DMS153 treated with DMSO at 0.1 percent for 48 hours (cell line): ENCODE data around the gene IGF2R.
"Not testable (repeated sequence)": the region's sequence is repeated elsewhere in the genome, so short reads cannot be mapped to it uniquely, and the experiment has no call there.

ENCODE experiments used
- DNase-seq: peaks from one replicate; lab custom pipeline; 2025; ENCODE audit not compliant: unreplicated experiment; lab: John Stamatoyannopoulos, UW

Gene IGF2R, protein sequence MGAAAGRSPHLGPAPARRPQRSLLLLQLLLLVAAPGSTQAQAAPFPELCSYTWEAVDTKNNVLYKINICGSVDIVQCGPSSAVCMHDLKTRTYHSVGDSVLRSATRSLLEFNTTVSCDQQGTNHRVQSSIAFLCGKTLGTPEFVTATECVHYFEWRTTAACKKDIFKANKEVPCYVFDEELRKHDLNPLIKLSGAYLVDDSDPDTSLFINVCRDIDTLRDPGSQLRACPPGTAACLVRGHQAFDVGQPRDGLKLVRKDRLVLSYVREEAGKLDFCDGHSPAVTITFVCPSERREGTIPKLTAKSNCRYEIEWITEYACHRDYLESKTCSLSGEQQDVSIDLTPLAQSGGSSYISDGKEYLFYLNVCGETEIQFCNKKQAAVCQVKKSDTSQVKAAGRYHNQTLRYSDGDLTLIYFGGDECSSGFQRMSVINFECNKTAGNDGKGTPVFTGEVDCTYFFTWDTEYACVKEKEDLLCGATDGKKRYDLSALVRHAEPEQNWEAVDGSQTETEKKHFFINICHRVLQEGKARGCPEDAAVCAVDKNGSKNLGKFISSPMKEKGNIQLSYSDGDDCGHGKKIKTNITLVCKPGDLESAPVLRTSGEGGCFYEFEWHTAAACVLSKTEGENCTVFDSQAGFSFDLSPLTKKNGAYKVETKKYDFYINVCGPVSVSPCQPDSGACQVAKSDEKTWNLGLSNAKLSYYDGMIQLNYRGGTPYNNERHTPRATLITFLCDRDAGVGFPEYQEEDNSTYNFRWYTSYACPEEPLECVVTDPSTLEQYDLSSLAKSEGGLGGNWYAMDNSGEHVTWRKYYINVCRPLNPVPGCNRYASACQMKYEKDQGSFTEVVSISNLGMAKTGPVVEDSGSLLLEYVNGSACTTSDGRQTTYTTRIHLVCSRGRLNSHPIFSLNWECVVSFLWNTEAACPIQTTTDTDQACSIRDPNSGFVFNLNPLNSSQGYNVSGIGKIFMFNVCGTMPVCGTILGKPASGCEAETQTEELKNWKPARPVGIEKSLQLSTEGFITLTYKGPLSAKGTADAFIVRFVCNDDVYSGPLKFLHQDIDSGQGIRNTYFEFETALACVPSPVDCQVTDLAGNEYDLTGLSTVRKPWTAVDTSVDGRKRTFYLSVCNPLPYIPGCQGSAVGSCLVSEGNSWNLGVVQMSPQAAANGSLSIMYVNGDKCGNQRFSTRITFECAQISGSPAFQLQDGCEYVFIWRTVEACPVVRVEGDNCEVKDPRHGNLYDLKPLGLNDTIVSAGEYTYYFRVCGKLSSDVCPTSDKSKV (N-terminal part only)

DNA sequence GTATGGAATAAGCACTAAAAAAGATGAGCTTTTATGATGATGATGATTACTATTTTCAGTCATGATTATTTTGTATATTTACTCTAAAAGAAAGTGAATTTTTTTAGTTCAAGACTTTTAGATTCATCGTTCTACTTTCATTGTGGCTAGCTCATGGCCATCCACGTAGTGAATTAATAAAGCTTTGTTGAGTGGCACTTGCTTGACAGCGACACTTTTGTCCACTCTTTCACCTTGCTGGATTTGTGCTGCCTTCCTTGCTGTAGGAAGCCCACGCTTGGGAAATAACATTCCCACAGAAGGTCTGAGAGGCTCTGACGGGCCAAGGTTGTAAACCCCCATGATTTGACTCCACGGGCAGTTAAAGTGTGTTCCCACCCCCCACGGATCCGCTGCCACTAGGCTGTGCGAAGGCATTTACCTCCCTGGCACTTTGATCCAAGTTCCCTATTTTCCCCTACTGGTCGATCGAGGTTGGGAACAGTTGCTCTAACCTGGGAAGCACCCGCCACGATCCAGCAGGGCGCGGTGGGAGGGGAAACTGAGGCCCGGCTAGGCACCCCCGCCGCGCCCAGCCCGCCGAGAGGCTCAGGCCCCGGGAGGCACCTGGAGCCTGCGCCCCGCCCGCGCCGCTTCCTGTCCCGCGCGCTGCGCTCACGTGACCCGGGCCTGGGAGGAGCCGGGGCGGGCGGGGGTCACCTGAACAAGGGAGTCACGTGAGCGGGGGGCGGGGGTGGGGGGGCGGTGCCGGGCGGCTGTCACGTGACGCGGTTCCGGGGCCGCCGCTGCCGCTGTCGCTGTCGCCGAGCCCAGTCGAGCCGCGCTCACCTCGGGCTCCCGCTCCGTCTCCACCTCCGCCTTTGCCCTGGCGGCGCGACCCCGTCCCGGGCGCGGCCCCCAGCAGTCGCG lies at the start of gene IGF2R:
Gene IGF2R, plus strand, starts transcription at position 788 of the 909 bp plus-strand sequence. CDS start 165 bp downstream, outside the sequence.
- peak; percentile 60 for DNase-seq

DNA sequence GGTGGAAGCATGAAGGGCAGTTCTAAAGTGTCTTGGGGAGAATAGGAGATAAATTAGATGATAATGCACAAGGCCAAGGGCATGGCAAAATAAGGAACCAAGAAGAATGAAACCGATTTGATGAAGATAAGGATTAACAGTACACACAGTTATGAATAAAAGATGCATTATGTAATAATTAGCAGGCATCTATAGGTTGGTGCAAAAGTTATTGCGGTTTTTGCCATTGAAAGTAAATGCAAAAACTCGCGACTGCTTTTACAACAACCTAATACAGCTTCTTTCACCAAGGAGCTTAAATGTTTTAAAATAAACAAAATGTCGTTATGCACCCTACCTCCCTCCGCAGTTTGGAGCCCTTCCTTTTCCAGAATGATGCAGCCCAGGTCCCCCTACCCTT lies 49.1 kb upstream of the IGF2R start:
- no peak for DNase-seq

DNA sequence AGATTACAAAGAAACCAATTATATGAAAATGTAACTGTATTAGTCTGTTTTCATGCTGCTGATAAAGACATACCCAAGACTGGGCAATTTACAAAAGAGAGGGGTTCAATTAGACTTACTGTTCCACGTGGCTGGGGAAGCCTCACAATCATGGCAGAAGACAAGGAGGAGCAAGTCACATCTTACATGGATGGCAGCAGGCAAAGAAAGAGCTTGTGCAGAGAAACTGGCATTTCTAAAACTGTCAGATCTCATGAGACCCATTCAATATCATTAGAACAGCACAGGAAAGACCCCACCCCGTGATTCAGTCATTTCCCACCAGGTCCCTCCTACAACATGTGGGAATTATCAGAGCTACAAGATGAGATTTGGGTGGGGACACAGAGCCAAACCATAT lies 44.7 kb upstream of the IGF2R start:
- DNase-seq = not testable (repeated sequence)

DNA sequence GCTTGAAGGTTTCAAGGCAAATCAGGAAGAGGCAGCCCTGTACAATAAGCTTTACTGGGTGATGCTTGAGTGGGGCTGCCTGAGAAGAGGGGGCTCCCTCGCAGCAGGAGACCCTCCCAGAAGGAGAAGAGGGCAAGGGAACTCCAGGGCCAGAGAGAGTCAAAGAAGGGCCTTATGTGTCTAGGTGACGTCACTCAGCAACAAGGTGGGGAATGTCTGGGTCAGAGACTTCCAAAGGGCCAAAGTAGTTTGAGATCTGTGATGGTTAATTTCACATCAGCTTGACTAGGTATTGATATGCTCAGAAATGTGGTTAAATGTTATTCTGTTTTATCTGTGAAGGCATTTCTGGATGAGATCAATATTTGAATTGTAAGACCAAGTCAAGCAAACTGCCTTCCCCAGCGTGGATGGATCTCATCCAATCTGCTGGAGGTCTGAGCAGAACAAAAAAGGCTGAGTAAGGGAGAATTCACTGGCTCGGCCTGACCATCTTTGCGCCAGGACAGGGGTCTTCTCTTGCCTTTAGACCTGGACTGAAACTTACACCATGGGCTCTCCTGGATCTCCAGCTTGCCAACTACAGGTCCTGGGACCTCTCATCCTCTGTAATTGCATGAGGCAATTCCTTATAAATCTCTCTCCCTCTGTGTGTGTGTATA lies 42.2 kb upstream of the IGF2R start:
- DNase-seq = no peak

DNA sequence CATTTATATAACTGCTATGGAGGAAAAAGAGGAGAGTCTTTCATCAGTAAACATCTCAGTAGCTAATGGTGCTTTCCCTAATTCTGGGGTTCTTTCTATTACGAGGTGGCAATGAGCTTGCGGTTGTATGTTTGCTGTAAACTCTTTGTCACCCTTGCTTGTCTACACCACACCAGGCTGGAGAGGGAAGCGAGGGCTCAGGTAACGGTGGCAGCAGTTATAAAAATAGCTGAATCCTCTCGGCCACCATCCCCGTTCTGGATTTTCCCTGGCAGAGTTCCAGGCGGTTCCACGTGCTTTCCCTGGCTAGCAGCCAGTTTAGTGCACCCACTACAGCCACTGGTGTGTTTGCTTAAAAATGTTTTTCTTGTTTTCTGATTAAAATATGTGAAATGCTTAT lies 39.1 kb upstream of the IGF2R start:
- DNase-seq = peak; percentile 54

DNA sequence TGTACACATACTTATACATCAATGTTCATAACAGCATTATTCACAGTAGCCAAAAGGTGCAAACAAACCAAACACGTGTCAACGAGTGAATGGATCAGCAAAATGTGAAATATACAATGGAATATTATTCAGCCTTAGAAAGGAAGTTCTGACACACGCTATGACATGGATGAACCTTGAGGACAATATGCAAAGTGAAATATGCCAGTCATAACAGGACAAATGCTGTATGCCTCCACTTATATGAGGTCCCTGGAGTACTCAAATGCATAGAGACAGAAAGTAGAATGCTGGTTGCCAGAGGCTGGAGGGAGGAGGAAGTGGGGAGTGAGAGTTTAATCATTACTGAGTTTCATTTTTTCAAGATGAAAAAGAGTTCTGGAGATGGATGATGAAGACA lies 37.8 kb upstream of the IGF2R start:
- no peak for DNase-seq

DNA sequence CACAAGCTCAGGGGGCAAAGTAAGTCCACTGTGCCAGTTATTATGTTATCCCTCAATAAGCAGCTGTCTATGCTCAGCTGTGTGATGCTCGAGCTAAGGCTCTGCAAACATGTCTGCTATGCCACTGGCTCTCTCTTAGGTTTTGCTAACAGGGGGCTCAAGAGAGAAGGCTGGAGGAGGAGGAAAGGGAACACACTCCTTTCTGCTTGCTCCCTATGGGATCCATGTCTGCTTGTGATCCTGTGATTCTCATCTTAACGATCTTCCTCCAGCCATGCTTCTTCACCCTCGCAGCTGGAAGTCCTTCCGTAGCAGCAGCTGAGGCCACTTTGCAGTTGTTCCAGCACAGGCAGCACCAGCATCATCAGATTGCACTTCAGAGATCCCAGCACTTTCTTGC lies 37.0 kb upstream of the IGF2R start:
- no peak for DNase-seq

DNA sequence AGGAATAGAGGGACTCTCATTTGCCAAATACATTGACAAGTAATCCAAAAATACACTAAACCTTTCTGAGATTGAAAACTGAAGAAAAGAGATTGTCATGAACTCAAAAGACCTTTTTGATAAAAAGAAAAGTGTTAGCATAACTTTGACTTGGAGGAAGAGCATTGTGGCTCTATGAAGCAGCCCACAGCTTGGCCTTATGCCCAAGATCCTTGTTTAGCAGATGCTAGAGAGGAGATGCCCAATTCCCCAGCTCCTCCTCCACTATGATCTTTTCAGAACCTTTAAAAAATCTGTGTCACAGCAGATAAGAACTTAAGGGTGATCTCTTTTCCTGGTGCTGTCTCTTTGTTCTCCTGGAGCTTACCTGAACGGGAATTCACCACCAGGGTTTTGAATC lies 35.8 kb upstream of the IGF2R start:
- DNase-seq = no peak

DNA sequence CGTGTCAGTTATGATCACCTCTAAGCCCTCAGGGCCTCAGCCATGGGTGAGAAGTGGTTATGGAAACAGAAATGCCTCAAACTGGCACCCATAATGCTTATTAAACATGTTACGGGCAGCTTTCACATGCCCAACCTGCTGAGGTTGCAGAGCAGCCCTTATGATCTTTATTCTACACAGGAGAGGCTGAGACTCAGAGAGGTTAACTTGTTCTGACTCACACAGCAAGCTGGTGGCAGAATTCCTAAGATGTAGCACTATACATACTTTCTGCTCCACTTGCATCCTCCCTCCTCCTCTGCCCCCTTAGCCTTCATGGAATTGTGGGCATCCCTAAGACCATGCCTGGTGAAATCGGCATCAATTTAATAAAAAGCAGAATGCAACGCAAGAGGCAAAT lies 34.7 kb upstream of the IGF2R start:
- no peak for DNase-seq

DNA sequence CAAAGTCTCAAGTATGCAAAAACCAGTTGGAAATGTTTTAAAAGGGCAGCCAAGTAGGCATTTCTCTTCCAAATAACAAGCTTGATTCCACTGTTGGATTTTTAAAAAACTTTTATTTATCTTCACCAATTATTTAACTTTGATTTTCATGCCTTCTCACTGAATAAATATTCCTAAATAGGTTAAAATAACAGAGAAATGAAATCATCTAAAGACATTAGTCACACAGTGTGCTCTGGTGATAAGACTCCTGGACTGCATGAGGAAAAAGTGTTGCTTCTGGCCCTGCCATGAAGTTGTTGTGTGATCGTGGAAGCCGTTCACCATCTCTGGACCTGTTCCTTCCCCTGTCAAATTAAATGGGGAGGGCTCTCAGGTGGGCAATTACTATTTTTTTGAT lies 33.8 kb upstream of the IGF2R start:
- DNase-seq = no peak

DNA sequence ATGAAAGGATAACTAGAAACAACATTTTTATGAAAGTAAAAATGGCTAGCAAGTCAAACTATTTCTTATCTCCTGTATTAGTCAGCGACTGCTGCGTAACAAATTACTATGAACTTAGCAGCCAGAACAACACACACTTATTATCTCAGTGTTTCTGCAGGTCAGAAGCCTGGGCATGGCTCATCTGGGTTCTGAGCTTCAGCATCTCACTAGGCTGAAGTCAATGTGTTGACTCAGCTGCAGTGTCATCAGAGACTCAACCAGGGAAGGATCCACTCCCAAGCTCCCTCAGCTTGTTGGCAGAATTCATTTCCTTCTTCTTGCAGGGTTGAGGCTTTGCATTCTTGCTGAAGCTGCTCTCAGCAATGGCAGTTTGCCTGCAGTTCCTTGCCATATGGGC lies 33.2 kb upstream of the IGF2R start:
- no peak for DNase-seq

DNA sequence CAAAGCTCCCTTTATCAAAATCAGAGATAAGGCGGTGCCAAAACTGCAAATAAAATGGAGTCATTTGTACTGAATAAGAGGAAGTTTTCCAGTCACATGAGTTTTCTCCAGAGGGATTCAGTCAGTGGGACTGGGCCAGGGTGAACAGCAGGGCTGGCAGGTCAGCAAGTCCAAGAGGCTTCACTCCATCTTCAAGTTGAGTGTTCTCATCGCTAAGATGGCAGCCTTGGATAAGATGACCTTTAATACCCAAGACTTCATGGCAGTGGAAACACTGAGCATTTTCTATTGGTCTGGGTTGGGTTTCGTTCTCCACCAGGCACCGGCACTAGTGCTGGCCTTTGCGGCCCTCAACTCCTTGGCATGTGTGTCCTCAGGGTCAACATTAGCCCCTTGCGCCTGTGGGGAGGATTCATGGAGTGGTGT lies 29.3 kb upstream of the IGF2R start:
- no peak for DNase-seq

DNA sequence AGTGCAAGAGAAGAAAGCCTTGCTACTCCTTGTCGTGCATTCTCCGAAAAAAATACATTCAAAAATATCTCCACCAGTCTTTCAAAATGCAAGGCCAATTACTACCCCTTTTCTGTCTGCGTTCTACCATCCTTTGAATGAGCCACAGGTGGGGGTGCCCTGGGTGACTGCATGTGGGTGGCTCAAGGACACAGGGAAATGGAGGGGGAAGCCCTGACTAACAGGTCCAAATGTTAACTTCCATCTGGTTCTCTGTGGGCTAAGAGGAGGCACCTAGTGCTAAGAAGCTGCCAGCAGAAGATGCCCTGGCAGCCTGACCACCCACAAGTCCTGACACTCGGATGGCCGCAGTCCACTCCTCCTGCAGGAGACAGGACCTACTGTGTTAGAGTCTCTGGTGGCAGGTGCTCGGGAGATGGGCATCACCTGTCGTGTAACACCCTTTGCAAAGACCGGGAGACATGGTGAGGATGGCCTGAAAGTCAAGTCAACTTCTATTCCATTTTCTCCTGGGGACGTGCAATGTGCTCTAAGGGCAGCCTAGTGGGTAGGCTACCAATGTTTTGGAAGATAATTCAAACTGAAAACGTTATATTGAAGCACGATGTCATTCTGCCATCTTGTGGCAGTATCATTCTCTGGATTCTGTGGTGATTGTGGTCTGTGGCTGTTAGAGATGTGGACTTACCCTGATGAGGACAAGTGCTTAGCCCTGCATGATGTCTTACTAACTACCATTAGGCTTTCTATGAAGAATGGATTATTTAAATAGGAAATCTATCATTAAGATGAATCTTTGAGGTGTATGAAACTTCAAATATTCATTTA lies 27.4 kb upstream of the IGF2R start:
- DNase-seq = no peak

DNA sequence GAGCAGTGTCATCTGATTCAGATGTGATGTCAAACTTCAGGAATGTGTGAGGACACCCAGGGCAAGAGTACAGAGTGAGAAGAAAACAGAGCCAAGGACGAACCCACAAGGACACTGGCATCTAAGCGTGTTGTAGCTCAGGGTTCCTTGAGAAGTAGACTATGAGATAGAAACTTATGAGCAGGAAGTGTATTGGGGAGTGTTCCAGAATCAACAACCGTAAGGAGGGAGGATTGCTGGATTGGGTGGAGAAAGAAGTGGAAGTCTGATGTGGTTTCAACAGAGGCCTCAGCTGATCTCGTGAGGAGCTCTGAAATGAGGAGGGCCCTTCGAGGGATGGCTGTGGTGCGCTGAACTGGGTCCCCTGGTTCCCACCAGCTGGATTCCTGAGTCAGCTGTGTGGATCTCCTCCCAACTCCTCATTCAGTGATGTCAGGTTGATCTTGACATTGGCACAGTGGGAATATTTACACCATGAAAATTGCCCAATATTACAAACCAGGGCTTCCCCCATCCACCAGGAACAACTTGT lies 25.7 kb upstream of the IGF2R start:
- no peak for DNase-seq

DNA sequence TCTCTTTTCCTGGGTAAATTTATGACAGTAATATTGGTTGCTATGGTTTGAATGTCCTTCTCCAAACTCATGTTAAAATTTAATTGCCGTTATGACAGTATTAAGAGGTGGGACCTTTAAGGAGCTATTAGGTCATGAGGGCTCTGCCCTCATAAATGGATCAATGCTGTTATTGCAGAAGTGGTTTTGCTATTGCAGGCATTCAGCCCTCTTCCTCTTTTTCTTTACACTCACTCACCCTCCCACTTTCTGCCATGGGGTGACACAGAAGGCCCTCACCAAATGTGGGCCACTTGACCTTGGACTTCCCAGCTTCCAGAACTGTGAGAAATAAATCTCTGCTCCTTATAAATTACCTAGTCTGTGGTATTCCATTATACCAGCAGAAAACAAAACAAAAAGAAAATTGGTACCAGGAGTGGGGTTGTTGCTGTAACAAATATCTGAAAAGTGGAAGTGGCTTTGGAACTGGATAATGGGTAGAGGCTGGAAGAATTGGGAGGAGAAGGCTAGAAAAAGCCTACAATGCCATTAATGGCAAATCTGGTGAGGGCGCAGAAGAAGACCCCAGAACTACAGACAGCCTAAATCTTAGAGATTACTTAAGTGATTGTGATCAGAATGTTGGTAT lies 24.8 kb upstream of the IGF2R start:
- DNase-seq = no peak

DNA sequence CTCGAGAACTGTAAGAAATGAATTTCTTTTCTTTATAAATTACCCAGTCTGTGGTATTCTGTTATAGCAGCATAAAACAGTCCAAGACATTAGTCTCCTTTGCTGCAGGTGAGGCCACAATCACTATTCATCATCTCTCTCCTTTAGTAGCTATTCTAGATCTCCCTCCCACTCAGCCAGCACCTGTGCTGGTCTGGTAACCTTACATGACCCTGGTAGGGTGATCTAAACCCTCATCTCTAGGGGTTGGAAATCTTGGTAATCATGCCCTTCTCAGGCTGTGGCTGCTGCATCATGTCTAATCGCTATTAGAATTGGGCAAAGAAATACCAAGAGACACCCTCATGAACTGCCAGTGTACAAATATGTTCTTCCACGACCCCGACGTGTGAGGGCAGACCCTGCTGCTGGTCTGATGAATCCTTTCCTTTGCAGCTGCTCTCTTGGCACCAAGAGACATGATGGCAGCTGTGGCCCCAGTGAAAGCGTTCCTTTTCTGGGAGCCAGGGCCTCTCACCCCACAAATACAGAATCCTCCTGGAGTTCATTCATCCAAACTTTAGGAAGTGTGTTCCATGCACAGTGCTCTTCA lies 23.0 kb upstream of the IGF2R start:
- no peak for DNase-seq

DNA sequence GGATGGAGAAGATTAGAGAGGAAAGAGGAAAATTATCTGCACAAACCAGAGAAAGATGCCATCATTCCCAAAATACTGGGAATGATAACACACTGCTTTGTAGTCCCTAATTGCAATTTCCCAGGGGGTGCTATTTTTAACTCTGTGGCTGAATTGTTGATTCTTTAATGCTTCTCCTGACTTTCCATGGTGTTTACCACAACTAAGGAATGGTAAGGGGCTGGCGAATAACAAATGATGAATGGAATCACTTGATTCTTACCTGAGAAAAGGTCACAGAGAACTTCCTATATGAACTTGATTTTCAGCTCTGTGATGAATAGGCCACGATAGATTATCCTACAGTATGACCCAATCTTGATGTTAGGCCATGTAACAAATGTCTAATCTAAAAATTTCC lies 22.0 kb upstream of the IGF2R start:
- no peak for DNase-seq

DNA sequence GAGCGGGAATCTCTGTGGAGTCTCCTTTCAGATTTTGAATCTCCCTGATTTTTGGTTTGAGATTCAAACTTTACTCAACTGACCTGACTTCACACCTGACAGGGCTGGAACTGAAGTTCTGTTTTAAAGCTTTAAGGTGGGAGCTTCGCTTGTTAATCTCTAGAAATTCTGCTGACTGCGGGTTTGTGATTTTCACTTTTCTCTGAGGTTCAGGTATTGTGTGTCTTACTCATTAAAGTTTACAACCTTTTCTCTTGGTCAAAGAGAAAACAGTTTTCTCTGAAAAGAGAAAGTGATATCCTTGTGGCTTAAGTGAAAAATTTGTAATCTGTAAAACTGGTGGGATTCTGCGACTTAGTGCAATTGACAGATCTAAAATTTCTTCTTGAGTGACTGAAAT lies 20.7 kb upstream of the IGF2R start:
- DNase-seq = no peak
